Nephron (organoid): ENCODE data around the gene VILL.

ENCODE experiments used
- H3K27ac Mint-ChIP-seq, 3 experiments: 2 replicates each; pipeline ENCODE4 v1.8.0; 2020; ENCODE audit warnings: mixed read lengths in 3 of 3, mild to moderate bottlenecking in 2 of 3, moderate library complexity in 1 of 3
- H3K27me3 Mint-ChIP-seq: 2 replicates; pipeline ENCODE4 v1.8.0; 2021; ENCODE audit warnings: low read depth, mild to moderate bottlenecking, moderate library complexity, mixed read lengths
- H3K36me3 Mint-ChIP-seq: 2 replicates; pipeline ENCODE4 v1.8.0; 2020; ENCODE audit warnings: low read depth, mixed read lengths
- H3K4me1 Mint-ChIP-seq: 2 replicates; pipeline ENCODE4 v1.8.0; 2020; ENCODE audit warnings: mixed read lengths
- H3K4me3 Mint-ChIP-seq, 3 experiments: 2 replicates each; pipeline ENCODE4 v1.8.0; 2020; ENCODE audit warnings: mild to moderate bottlenecking in 3 of 3, mixed read lengths in 3 of 3, moderate library complexity in 2 of 3
- H3K9me3 Mint-ChIP-seq: 2 replicates; pipeline ENCODE4 v1.8.0; 2020; ENCODE audit warnings: mixed read lengths
- TF ChIP-seq, protein P1 (sequence below), 3 experiments: fragments of 200-600 bp; sonication (generic); IDR thresholded peaks; one replicate each; pipeline ENCODE4 v1.5.0; 2021; ENCODE audit warnings: antibody characterized with exemption in 3 of 3; ENCODE audit not compliant: unreplicated experiment in 3 of 3

Gene VILL

DNA sequence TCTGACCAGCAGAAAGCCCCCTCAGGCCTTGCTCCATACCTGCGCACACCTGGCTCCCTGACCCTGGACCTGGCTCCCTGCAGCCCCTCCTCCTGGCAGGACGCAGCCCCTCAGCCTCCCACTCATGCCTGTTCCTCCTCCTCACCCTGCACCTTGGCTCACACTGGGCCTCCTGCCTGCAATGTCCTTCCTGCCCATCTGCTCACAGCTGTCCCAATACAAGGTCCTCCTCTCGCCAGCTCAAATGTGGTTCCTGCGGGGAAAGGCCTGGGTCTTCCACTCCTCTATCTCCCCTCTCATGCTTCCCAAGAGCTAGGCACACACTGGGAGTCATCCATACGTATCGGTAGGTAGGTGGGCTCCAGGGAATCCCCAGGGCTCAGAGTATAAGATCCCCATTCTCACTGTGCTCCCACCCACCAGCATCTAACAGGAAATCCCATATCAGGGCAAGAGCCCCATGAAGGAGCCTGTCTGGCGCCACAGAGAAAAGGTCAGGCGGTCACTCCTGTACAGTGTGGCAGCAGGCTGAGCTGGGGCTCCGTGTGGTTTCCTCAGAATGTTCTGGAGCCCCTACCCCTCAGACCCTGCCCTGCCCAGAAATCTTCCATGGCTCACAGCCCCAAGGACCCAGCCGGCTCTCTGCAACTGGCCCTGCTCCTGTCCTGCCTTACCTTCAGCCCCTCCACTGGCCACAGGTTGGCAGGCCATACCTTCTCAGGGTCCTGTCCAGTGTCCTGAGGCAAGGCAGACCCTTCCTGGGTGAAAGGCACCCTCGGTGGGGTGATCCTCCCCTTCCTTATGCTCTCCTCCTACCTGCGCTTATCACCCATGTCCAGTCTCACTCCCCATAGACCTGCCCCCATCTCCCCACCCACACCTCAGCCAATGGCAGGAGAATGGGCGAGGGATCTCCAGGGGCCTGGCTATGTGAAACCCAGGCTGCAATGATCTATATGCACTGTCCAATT, 28.0 kb downstream of the VILL start:
- Mint-ChIP-seq H3K27ac (peak overlapping the region in 1 of 3 experiments; percentile 4), H3K27me3 (no peaks in the 10 kb centered on the region), H3K9me3 (no peaks in the 10 kb centered on the region)

DNA sequence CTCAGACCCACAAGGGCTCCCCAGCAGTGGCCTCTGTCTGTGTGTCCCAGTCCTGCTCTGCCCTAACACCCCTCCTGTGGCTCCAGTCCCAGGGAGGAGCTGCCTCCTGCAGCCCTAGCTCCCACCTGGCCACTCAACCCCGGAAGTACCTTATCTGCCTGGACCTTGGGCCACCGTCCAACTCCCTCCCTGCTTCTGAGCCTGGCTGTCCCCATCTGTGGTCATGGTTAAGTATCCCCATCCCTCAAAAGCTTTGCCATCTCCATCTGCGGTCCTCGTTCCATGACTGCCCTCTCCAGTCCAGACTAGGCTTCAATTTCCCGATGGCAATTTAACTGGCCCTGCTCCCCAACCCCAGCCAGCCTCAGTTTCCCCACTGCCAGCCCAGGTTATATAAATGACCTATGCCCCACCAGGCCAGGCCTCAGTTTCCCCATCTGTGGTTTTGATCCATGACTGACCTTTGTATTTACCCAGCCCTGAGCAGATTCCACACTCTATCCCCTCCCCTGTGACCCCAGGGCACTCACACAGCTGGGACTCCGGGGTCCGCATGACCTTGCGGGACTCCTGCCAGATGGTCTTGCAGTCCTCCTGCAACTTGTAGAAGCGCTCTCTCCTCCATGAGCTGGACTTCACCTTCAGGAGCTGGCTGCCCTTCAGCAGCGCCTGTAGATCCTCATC, 29.2 kb downstream of the VILL start:
- Mint-ChIP-seq H3K36me3 (peaks cover 26% of the 10 kb centered on the region), H3K4me3 (no peak overlapping the region), H3K4me1 (peaks cover 5% of the 10 kb centered on the region), H3K9me3 (no peaks in the 10 kb centered on the region), H3K27me3 (no peaks in the 10 kb centered on the region), H3K27ac (no peak overlapping the region)
- TF ChIP-seq, protein P1, sequence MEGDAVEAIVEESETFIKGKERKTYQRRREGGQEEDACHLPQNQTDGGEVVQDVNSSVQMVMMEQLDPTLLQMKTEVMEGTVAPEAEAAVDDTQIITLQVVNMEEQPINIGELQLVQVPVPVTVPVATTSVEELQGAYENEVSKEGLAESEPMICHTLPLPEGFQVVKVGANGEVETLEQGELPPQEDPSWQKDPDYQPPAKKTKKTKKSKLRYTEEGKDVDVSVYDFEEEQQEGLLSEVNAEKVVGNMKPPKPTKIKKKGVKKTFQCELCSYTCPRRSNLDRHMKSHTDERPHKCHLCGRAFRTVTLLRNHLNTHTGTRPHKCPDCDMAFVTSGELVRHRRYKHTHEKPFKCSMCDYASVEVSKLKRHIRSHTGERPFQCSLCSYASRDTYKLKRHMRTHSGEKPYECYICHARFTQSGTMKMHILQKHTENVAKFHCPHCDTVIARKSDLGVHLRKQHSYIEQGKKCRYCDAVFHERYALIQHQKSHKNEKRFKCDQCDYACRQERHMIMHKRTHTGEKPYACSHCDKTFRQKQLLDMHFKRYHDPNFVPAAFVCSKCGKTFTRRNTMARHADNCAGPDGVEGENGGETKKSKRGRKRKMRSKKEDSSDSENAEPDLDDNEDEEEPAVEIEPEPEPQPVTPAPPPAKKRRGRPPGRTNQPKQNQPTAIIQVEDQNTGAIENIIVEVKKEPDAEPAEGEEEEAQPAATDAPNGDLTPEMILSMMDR (IDR thresholded peaks at IDR 0.05; ENCODE audit: unreplicated experiment in 3 of 3) = no peak

More for the DNA sequence above, 28.0 kb downstream of the VILL start:
- H3K36me3 Mint-ChIP-seq = peaks cover 37% of the 10 kb centered on the region
- H3K4me3 Mint-ChIP-seq = no peak overlapping the region
- H3K4me1 Mint-ChIP-seq = peaks cover 1% of the 10 kb centered on the region
- TF ChIP-seq, protein P1 (IDR thresholded peaks at IDR 0.05; ENCODE audit: unreplicated experiment in 3 of 3) = no peak

DNA sequence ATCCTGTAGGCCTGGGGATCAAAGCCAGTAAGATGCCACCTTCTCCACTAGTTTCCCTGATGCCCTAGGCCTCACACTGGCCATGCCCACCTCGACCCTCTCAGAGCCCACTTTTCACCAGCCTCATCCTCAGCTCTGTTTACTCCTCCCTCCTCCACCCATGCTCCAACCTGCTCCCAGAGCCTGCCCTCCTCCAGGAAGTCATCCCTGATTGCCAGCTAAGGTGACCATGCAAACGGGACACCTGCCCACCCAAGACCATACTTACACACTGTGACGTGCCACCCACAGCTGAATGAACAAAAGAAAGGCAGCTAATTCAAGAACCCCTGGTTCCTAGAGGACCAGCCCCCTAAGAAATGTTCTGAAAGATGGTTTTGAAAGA, 29.7 kb downstream of the VILL start:
- Mint-ChIP-seq H3K27ac (no peak overlapping the region), H3K27me3 (no peaks in the 10 kb centered on the region), H3K36me3 (peaks cover 21% of the 10 kb centered on the region), H3K4me3 (no peak overlapping the region), H3K4me1 (peaks cover 8% of the 10 kb centered on the region), H3K9me3 (no peaks in the 10 kb centered on the region)
- TF ChIP-seq, protein P1 (IDR thresholded peaks at IDR 0.05; ENCODE audit: unreplicated experiment in 3 of 3) = no peak

DNA sequence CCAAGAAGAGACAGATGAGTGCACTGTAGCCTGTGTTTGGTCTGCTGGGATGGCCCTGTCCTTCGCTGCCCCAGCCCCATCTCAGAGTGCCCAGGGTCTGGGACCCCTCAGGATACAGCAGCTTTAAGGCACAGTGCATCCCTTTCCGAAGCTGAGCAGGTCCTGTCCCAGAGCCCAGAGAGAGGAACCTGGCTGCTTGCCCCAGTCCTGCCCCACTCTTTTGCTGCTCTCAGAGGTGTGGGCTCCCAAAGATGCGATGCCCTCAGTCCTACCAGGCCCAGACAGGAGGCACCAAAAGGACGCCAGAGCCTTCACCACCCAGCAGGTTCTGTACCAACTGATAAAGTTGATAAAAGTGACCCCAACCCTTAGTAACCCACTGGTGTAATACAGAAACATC, 30.6 kb downstream of the VILL start:
- Mint-ChIP-seq H3K27me3 (no peaks in the 10 kb centered on the region), H3K36me3 (peaks cover 12% of the 10 kb centered on the region), H3K9me3 (no peaks in the 10 kb centered on the region), H3K4me1 (peaks cover 15% of the 10 kb centered on the region), H3K27ac (no peak overlapping the region), H3K4me3 (no peak overlapping the region)
- TF ChIP-seq, protein P1 (IDR thresholded peaks at IDR 0.05; ENCODE audit: unreplicated experiment in 3 of 3) = no peak

DNA sequence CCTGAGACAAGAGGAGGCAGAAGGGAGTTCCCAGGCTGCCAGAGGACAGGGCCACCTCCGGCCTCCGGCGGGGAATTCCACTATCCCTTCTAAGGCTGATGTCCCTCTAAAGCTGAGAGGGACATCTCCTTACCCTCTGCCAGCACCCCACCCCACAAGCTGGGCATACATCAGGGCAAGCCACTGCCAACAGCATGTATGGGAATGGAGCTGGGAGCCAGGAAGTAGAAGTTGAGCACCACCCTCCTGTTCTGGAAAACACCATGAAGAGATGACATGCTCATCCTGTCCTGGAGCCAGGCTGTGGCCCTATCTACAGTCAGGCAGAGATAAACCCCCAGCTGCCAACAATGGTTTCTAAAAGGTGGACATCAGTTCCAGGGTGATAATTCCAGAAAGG, 31.7 kb downstream of the VILL start:
- Mint-ChIP-seq H3K36me3 (peaks cover 4% of the 10 kb centered on the region), H3K4me3 (no peak overlapping the region), H3K9me3 (no peaks in the 10 kb centered on the region), H3K4me1 (peaks cover 15% of the 10 kb centered on the region), H3K27ac (no peak overlapping the region), H3K27me3 (peaks cover 2% of the 10 kb centered on the region)
- TF ChIP-seq, protein P1 (IDR thresholded peaks at IDR 0.05; ENCODE audit: unreplicated experiment in 3 of 3) = no peak
